Activated T-cell treated with anti-CD3 and anti-CD28 coated beads for 48 hours (primary cell): Measurements from ENCODE around the gene SORL1.

Source experiments
- DNase-seq: peaks from one replicate; pipeline ENCODE4 v3.0.0-alpha.2; 2020; ENCODE audit warnings: low read depth

The SORL1 gene

DNA sequence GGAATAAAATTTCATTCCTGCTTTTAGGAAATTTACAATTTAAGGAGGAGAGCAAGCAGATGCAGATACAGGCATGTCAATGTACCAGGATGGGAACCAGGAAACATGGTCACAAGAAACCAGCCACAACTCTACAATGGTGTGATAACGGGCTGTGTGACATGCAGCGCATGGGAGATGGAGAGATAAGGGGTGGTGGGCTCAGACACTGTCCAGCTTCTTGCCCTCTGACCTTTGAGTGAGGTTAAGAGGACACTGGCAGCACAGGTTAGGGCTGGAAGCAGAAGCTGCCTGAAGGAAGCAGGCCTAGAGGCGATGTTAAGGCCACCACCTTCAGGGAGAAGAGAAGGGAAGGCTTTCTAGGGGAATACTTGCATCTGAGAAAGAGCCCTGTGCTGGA lies 3.0 kb downstream of the SORL1 start:
- no peak for DNase-seq

DNA sequence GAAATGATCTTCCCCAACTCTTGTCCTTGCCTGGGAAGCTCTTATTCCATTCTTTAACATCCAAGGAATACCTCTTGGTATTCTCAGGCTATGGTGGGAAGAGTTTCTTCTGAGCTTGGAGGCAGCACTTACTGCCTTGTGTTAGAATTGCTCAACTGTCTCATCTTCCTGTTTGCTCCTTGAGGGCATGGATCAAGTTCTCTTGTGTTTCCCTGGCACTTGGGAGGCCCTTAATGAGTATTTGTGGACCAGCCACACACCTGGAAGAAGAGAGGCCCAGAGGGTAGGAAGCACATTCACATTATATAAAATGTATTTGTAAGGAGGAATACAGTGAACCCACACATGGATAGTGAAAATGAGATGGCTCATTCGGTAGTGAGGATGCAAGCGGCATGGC lies 4.0 kb downstream of the SORL1 start:
- DNase-seq, result no peak

DNA sequence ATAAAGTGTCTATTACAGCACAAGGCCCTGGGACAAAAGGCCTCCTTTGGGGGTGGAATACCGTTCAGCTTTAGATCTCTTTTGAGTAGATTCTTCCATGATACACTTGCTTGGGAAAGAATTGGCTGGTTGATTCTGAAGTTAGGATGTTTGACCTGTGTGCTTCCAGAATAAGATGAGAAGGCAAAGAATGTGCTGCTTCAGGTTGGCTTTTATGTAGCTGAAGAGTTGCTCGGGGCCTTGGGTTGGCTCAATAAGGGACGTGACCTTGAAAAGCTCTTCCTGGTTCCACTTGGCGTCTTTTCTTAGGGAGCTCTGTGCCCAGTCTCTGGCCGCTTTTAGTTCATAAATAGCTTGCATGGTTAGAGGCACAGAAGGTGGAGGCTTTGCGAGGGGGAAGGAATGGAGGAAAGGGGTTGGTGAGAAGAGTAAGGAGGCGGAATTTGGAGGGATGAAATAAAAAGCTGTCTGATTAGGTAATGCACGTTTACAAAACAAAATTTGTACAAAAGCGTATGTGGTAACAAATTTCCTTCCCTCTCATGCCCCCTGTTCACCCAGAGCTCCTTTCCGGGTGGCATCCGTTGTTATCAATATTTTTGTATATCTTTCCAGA lies 4.8 kb downstream of the SORL1 start:
- no peak for DNase-seq

GRCh38 chr11:121458551-121458950 lies 6.4 kb downstream of the SORL1 start:
- no peak for DNase-seq

DNA sequence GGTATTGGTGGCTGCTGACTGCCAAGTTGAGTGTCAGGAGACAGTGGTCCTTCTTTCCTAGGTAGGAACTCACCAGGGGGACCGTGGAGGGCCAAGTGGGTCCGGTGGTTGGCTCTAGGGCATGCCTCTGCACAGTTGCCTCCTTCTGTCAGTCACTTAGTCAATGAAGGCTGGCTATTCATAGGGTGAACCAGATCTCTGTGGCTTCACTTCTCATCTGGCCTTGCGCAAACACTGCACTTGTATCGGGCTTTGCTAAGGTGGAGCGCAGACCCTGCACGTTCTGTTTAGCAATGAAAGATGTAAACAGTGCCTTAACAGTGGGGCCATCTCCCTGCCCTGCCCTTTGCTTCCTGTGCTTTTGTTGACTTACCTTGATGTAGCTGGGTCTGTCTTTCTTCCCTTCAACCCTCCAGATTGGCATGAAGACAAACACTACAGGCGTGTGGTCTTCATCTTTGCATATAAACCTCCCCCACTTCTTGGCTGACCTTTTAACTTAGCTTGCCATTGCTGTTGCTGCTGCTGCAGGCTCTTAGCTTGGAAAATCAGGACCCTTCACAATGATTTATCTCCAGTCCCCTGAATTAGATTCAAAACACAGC lies 7.4 kb downstream of the SORL1 start:
- DNase-seq, result no peak

DNA sequence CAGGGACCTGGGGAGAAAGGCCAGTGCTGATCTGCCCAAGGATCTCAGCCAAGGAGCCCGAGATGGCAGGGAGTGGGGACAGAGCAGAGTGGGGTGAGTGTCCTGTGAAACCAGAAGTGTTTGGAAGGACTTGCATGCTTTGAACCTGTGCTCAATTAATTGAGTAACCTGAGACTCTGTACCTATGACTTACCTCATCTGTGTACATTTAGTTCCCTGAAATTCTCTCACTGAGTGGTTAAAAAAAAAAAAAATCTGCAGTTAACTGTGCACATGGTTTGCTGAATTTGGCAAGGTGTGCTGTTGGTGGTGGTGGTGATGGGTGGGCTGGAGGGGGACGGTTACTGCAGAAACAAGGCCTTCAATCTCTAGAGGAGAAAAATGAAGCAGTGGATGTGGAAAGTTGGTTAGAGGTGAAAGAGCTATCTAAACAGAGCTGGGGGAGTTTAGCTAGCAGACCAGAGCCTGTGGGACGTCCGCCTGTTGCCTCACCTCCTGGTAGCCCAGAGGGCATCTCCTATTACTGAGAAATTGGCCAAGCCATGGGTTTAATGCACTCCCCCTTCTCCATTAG lies 8.9 kb downstream of the SORL1 start:
- DNase-seq, result no peak

DNA sequence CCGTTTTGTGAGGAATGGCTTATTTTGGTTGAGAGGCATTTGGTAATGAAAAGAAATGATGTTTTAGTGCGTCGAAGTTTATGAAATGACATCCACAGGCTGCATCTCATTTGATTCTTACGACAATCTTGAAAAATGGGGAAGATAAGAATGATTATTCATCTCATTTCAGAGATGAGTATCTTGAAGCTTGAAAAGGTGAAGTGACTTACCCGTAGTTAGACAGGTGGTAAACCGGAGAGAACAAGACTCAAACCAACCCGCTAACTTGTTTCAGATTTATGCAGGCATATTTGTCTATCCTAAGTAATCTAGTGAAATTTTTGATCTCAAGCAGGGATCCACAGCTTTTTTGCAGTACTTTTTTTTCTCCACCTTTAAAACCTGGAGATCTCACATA lies 9.7 kb downstream of the SORL1 start:
- no peak for DNase-seq

- DNase-seq, result no peak
These were observed 11.7 kb downstream of the SORL1 start for GRCh38 chr11:121463689-121464335.

GRCh38 chr11:121464352-121464946 lies 12.3 kb downstream of the SORL1 start:
- peak; percentile 82 for DNase-seq

- no peak for DNase-seq
These were observed 13.6 kb downstream of the SORL1 start for GRCh38 chr11:121465709-121466062.

DNA sequence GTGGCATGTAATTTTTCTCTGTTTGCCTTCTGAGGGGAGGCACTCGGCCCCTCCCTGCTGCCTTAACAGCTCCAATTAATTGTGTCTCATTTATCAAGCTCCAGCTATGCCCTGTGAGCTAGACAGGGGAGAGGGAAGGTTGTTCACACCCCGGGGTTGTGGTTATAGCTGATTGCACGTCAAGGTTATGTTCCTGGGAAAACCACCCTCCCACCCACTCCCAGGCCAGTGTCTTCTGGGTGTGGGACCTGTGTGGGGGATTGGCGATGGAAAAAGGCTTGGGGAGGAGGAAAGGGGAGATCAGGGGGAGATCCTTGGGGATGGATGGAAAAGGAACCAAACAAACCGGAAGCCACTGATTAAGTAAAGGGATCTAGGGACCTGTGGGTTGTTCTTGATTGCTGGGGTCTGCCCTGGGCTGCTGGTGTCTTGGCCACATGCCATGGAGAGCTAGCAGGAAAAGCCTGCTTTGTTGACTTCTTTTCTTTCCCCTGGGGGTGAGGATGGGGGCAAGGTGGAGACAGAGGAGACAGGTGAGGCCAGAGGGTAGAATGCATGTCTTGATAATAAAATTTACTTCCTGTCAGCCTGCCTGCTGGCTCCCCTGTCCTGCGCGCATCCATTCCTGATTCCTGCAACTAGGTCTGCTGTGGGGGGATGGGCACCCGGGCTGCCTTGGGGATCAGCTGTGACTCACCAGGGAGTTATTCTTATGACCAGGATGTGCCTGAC lies 14.1 kb downstream of the SORL1 start:
- peak; percentile 45 for DNase-seq

GRCh38 chr11:121467471-121467870 lies 15.4 kb downstream of the SORL1 start:
- DNase-seq, result no peak

DNA sequence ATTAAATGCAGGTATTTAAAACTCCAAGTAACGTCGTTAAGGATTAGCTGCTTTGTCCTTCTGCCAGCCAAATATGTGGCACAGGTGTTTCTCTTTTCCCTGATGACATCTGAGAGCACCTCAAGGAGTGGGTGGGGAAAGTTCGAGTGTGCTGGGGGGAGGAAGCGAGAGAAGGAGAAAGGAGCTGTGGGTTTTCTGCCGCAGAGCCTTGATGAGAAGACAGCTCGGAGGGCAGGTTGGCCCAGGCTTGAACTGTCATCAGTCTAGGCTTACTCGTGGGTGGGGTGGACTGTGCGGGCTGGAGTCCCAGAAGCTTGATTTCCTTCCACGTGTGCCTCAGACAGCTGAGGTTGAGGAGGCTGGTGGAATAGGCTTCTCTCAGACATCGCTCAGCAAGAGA lies 15.9 kb downstream of the SORL1 start:
- peak; percentile 72 for DNase-seq

GRCh38 chr11:121469910-121470309 lies 17.8 kb downstream of the SORL1 start:
- no peak for DNase-seq

GRCh38 chr11:121471167-121471566 lies 19.1 kb downstream of the SORL1 start:
- DNase-seq, result no peak

DNA sequence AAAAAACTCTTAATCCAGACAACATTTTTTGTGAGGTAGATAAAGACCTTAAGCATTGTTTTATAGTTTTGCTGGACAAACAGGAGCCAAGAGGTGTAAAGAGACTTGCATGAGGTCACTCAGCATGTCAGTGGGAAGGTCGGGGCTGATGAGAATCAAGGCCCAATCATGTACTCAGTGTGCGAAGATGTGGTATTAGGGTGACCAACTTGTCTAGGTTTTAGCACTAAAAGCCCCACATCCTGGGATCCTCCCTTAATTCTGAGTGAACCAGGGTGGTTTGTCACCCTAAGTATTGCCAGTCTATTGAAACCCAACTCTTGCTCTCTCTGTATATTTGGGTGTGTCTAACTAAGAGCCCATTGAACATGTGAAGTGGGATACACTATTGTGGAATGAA lies 20.2 kb downstream of the SORL1 start:
- DNase-seq, result no peak

DNA sequence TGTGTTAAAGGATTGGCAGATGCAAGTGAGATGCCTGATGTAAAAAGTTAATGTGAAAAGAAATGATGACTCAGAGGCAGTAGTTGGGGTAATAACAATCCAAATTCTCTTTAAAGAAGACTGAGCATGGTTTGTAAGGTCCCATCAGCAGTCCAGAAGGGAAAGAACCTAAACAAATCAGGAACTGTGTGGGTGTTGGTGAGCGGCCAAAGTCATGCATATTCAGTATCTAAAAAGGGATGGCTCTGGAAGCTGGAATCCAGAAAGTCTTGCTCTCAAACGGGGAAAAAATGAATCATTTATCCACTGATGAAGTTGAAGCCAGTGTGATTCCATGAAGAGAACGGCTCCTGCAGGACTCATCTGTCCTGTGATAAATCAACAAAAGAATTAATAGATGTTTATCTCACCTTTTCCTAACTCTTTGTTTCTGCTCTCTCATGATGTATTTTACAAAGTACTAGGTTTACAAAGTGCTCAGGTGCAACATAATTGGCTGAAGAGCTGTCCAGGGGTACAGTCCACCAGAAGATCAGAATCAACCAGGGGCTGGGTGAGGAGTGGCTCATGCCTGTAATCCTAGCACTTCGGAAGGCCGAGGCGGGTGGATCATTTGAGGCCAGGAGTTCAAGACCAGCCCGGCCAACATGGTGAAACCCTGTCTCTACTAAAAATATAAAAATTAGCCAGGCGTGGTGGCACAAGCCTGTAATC lies 21.1 kb downstream of the SORL1 start:
- no peak for DNase-seq

DNA sequence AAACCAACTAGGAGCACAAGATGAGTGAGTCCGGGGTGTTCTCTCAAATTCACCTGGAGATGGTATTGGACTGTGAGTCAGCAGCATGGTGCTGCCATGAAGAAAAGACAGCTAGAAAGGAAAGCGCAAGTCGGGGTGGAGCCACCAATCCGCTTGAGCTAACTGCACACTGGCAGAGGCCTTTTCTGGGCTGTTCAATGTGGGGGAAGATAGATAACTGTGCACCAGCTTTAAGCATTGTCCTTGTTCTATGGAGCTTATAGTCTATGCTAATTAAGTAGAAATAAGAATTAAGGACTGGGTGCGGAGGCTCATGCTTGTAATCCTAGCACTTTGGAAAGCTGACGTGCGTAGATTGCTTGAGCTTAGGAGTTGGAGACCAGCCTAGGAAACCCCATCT lies 22.6 kb downstream of the SORL1 start:
- no peak for DNase-seq

DNA sequence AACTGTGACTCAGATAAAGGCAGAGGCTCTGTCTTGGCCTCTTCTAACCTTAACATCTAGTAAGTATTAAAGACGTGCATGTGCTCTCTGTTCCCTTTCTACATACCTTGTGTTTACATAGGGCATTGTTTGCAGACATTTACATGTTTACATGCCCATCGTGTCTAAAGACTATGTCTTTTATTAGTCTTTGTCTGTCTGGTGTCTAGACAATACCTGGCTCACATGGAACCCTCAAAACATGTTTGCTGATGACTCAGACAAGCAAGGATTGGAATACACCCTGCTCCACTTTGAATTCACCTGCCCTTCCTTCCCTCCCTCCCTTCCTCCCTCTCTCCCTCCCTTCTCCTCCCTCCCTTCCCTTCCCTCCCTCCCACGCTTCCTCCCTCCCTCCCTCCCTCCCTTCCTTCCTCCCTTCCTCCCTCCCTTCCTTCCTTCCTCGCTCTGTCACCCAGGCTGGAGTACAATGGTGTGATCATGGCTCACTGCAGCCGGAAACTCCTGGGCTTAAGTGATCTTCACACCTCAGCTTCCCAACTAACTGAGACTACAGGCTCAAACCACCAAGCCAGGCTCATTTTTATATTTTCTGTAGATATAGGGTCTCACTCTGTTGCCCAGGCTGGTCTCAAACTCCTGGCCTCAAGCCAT lies 24.4 kb downstream of the SORL1 start:
- no peak for DNase-seq

GRCh38 chr11:121478226-121478894 lies 26.2 kb downstream of the SORL1 start:
- DNase-seq, result no peak
